A172 (cell line): ENCODE measurements around the gene ACSM5. TPM values are rescaled to one million over a fixed set of nuclear protein-coding genes. Genes with fewer than 3 reads are reported as not detected.
"Not testable (repeated sequence)": the region's sequence is repeated elsewhere in the genome, so short reads cannot be mapped to it uniquely, and the experiment has no call there.

Experiments
- DNase-seq: peaks from one replicate; pipeline ENCODE4 v3.0.0-alpha.2; 2015; ENCODE audit warnings: low spot score
- total RNA-seq: library from RNA; depleted of rRNA; stranded (reverse); fragments of >200 nt; shearing (Covaris generic); gene quantifications from 2 replicates; pipeline ENCODE4 v1.2.3, GENCODE V29; 2014; rRNA removed

ACSM5 gene
- total RNA-seq, 1 experiment from 2014 or later = not detected

DNA sequence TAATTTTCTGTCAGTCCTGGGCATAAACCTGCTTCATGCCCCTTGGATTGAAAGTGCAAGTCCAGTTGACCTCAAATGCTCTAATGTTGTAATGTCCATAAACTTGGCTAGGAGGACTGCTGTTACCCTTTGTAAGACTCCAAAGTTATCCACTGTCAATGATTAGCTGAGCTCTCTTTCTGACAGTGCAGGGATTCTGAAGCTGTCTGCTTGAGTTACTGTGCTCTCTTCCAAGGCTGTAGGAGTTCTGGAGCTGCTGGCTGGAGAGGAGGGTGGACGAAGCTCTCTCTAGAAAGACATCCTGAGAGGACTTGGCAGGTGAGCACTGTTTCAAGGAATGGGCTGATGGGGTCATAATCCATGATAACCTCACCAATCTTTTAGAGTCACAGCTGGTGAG, 42.0 kb downstream of the ACSM5 start, which contains the start of gene ACSM2A:
Gene ACSM2A (plus strand): TSS at position 158 of the 400 bp plus-strand sequence. CDS start 8,594 bp downstream, outside the sequence.
- DNase-seq = not testable (repeated sequence)

GRCh38 chr16:20453633-20454032, 44.3 kb downstream of the ACSM5 start:
- DNase-seq = not testable (repeated sequence)

DNA sequence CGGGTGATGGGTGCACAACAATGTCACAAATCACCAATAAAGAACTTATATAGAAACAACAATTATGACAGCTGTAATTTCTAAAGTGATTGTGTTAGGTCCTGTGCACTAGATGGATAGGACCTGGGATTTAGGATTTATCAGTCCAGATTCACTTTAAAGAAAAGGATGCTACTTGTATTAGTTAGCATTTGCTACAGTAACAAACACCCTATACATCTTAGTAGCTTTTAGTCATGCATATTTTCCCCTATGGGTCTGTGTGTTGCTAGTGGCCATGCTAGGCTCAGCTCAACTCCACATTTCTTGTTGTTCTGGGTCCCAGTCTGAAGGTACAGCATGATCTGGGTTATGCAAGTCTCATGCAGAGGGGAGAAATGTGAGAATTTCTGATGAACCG, 49.9 kb downstream of the ACSM5 start:
- DNase-seq = not testable (repeated sequence)

- DNase-seq = not testable (repeated sequence)
Measured at GRCh38 chr16:20460313-20460712, 51.0 kb downstream of the ACSM5 start.

- DNase-seq = not testable (repeated sequence)
Measured at GRCh38 chr16:20468954-20469353, 59.6 kb downstream of the ACSM5 start.

GRCh38 chr16:20469930-20470329, 60.6 kb downstream of the ACSM5 start:
- DNase-seq = not testable (repeated sequence)

DNA sequence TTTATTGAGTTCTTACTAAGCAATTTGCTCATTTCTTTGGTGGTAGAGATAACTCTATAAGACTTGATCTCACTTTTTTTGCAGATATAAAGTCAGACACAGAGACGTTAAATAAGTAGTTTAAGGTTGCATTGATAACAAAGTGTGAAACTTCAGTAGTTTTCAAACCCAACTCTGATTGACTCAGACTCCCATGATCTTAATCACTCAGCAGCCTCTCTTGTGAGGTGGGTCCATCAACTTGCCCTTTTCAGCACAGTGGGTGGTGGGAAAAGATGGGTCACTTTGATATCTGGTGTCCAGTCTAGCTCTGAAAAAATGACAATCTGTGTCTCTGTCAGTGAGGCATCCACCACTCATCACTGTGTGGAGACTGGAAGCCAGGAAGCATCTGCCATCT, 61.4 kb downstream of the ACSM5 start:
- DNase-seq = not testable (repeated sequence)

- not testable (repeated sequence) for DNase-seq
Measured at GRCh38 chr16:20477188-20477744, 67.9 kb downstream of the ACSM5 start.

- DNase-seq = not testable (repeated sequence)
Measured at GRCh38 chr16:20483989-20484388, 74.7 kb downstream of the ACSM5 start.

DNA sequence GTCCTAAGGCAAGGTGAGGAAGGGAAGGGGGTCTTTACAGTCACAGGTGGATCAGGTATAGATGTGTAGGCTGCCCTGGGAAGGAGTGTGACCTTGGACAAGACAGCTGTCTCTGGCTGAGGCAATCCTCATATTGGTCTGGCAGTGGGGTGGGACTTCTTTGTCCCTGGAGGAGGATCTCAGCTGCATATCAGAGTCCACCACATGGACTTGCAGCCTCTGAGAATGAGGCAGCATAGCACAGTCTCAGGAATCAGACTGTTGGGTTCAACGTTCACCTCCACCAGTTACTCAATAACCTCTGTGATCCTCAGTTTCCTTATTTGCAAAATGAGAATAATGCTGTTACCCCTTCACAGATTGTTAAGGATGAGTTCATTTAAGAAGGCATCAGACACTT, 75.4 kb downstream of the ACSM5 start:
- no peak for DNase-seq

DNA sequence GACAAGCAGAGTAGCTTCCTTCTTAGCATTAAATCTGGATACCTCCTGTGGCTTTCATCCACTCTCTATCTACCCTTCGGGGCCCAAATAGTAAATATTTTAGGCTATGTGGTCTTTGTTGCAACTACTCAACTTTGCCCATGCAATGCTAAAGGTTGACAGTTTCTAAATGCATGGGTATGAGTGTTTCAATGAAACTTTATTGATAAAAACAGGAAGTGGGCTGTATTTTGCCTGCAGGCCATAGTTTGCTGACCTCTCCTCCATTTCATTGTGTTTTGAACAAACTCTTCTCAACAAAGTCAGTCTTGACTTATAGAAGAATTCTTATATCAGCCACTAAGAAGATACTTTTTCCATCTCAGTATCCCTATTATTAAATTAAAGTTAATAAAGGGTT, 76.1 kb downstream of the ACSM5 start:
- DNase-seq = no peak

Other genes starting within 250 kb of the ACSM5 start
- not detected in 2 replicates for gene GP2, start 82.0 kb upstream of the ACSM5 start, total RNA-seq
- gene UMOD, start 56.8 kb upstream of the ACSM5 start, total RNA-seq = not detected in 2 replicates
- not detected in 2 replicates for gene PDILT, start 4.8 kb upstream of the ACSM5 start, total RNA-seq
- gene ACSM2A, start 42.0 kb downstream of the ACSM5 start, total RNA-seq = not detected in 2 replicates
- not detected in 2 replicates for gene ACSM2B, start 166.8 kb downstream of the ACSM5 start, total RNA-seq